CD4-positive, alpha-beta T cell treated with Interferon gamma for 1 hour (primary cell): ENCODE measurements around the gene TOPAZ1.
"Not testable (repeated sequence)": the region's sequence is repeated elsewhere in the genome, so short reads cannot be mapped to it uniquely, and the experiment has no call there.

Source experiments
- DNase-seq: peaks from one replicate; pipeline ENCODE4 v3.0.0-alpha.2; 2020

The TOPAZ1 gene

GRCh38 chr3:44337248-44337785, 95.6 kb downstream of the TOPAZ1 start:
- DNase-seq: no peak

- DNase-seq: peak; percentile 99
Observed at GRCh38 chr3:44338010-44338827, 96.5 kb downstream of the TOPAZ1 start, which contains the start of gene TCAIM. Gene TCAIM (plus strand): TSS chr3:44338766. CDS start chr3:44354783, 16,017 bp downstream.

GRCh38 chr3:44338828-44339127, 97.1 kb downstream of the TOPAZ1 start:
- DNase-seq: no peak

- DNase-seq: no peak
Observed at GRCh38 chr3:44339181-44340057, 97.7 kb downstream of the TOPAZ1 start.

GRCh38 chr3:44340058-44340395, 98.3 kb downstream of the TOPAZ1 start:
- DNase-seq: no peak

GRCh38 chr3:44342176-44342790, 100.6 kb downstream of the TOPAZ1 start:
- no peak for DNase-seq

- DNase-seq: no peak
Observed at GRCh38 chr3:44343421-44343820, 101.7 kb downstream of the TOPAZ1 start.

GRCh38 chr3:44346590-44346989, 104.9 kb downstream of the TOPAZ1 start:
- DNase-seq: not testable (repeated sequence)

GRCh38 chr3:44348993-44349392, 107.3 kb downstream of the TOPAZ1 start:
- DNase-seq: no peak

GRCh38 chr3:44353355-44353924, 111.8 kb downstream of the TOPAZ1 start:
- DNase-seq: no peak

GRCh38 chr3:44355362-44356033, 113.8 kb downstream of the TOPAZ1 start:
- DNase-seq: no peak

GRCh38 chr3:44359146-44359751, 117.6 kb downstream of the TOPAZ1 start:
- no peak for DNase-seq

- no peak for DNase-seq
Observed at GRCh38 chr3:44363591-44363990, 121.9 kb downstream of the TOPAZ1 start.

- DNase-seq: no peak
Observed at GRCh38 chr3:44365952-44366351, 124.3 kb downstream of the TOPAZ1 start.

GRCh38 chr3:44375450-44375849, 133.8 kb downstream of the TOPAZ1 start:
- DNase-seq: no peak
